Uterus (tissue), 4 donors: ENCODE results near the gene SMAD9. TPM values are rescaled to one million over a fixed set of nuclear protein-coding genes. Genes with fewer than 3 reads are reported as not detected.

Experiments
- DNase-seq, 2 donors: peaks; one replicate each; pipeline ENCODE4 v3.0.0-alpha.2; 2019 to 2020
- H3K27ac ChIP-seq, 2 donors: fragments of 200-600 bp; sonication (generic); 1 replicate in 1 of 2; 2 replicates in 1 of 2; pipeline ENCODE4 v1.5.1; 2016 to 2018
- H3K27me3 ChIP-seq, 2 donors: fragments of 200-600 bp; sonication (generic); one replicate each; pipeline ENCODE4 v1.5.1; 2018 to 2019; ENCODE audit warnings: control low read depth in 1 of 2
- H3K36me3 ChIP-seq, 2 donors: fragments of 200-600 bp; sonication (generic); one replicate each; pipeline ENCODE4 v1.5.1; 2019; ENCODE audit warnings: control low read depth in 1 of 2
- H3K4me1 ChIP-seq, 2 donors: fragments of 200-600 bp; sonication (generic); one replicate each; pipeline ENCODE4 v1.5.1; 2018 to 2019; ENCODE audit warnings: control low read depth in 1 of 2
- H3K4me3 ChIP-seq, 2 donors: fragments of 200-600 bp; sonication (generic); 1 replicate in 1 of 2; 2 replicates in 1 of 2; pipeline ENCODE4 v1.5.1; 2018 to 2019; ENCODE audit warnings: mild to moderate bottlenecking in 1 of 2
- H3K9me3 ChIP-seq, 2 donors: fragments of 200-600 bp; sonication (generic); one replicate each; pipeline ENCODE4 v1.5.1; 2019; ENCODE audit warnings: control low read depth in 1 of 2
- CTCF ChIP-seq, 4 experiments: fragments of 200-600 bp in 2 of 4; fragments of 450-650 bp in 2 of 4; sonication (generic) in 2 of 4; IDR thresholded peaks; one replicate each; pipeline ENCODE4 v1.5.1; 2016 to 2019; ENCODE audit warnings: antibody characterized with exemption in 4 of 4, mild to moderate bottlenecking in 2 of 4, moderate library complexity in 1 of 4
- POLR2A ChIP-seq, 2 donors: fragments of 450-650 bp; IDR thresholded peaks; one replicate each; pipeline ENCODE4 v1.6.1; 2016; ENCODE audit warnings: antibody characterized with exemption in 2 of 2, mild to moderate bottlenecking in 1 of 2, moderate library complexity in 1 of 2
- intact Hi-C: fragments of 100-400 bp; cut with DNase I; formaldehyde crosslinking; loops from one replicate; pipeline ENCODE4 v1.15.1; 2023; ENCODE audit warnings: low total_unique reads
- total RNA-seq, 4 donors: library from RNA; depleted of rRNA in 3 of 4; stranded (reverse); fragments of >200 nt in 3 of 4; gene quantifications; one replicate each; pipeline versions ENCODE4 v1.1.0 to v1.2.4, GENCODE V29; 2014 to 2023
- donor health status: DM: yes; HTN: yes; CAD: no.

SMAD9 gene
- total RNA-seq, 4 donors from 2014 or later, result 3.6 to 31.0 (median 23.9) TPM

DNA sequence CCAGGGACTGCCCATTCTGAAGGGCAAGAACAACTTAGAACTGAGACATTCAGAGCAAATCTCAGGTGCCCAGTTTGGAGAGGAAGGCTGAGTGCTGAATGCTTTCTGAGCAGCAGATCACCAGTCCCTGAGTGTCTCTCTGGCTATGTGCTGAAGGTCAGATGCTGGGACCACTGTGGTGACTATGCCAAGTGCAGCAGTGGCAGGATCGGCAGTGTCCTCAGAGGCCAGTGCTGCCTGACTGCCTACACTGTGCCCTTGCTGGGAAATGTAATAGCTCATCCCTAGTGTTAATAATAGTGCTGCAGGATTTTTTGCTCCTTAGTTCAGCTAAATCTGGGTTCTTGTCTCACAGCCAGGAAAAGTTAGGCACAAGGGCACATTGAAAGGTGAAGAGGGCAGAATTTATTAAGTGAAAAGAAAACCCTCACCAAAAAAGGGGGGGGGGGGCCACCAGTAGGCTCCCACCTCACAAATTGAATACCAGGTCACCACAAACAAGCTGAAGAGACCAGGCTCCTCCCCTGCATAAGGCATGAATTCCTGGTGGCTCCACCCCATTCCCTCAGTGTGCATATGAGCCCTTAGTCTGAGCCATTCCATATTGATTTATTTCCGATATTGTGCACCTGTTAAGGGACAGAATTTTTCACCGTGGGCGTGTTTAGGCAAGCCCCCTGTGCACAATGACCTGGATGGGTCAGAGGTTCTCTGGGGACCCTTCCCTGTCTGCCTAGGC, 82.5 kb downstream of the SMAD9 start:
- H3K36me3 ChIP-seq, result no peaks in the 10 kb centered on the region
- H3K27ac ChIP-seq, result no peak overlapping the region
- H3K27me3 ChIP-seq, result no peaks in the 10 kb centered on the region
- no peak for DNase-seq
- no peak for TF ChIP-seq CTCF (IDR thresholded peaks at IDR 0.05)
- TF ChIP-seq POLR2A (IDR thresholded peaks at IDR 0.05), result no peak
- no peak overlapping the region for H3K4me3 ChIP-seq
- no peaks in the 10 kb centered on the region for H3K4me1 ChIP-seq
- H3K9me3 ChIP-seq, result no peaks in the 10 kb centered on the region
- intact Hi-C loops, result no loop called here

DNA sequence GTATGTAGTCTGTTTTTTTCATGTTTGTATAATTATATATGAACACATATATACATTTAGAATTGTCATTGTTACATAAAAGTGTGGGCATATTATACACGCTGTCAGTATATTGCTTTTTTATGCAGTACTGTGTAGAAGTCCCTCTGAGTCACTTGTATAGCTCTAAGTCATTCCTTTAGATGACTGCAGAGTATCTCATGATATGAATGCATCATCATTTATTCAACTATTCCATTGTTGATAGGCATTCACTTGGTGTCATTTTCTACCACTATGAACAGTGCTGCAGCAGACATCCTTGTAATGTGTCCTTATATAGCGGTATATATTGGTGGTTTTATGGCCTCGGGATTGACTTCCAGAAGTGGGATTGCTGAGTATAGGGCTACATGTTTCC, 85.7 kb downstream of the SMAD9 start:
- no peaks in the 10 kb centered on the region for H3K4me1 ChIP-seq
- H3K27ac ChIP-seq, result no peak overlapping the region
- H3K27me3 ChIP-seq, result no peaks in the 10 kb centered on the region
- intact Hi-C loops, result no loop called here
- H3K9me3 ChIP-seq, result no peaks in the 10 kb centered on the region
- H3K36me3 ChIP-seq, result no peaks in the 10 kb centered on the region
- TF ChIP-seq POLR2A (IDR thresholded peaks at IDR 0.05) (no peak), CTCF (IDR thresholded peaks at IDR 0.05) (no peak)
- no peak for DNase-seq
- H3K4me3 ChIP-seq, result no peak overlapping the region

DNA sequence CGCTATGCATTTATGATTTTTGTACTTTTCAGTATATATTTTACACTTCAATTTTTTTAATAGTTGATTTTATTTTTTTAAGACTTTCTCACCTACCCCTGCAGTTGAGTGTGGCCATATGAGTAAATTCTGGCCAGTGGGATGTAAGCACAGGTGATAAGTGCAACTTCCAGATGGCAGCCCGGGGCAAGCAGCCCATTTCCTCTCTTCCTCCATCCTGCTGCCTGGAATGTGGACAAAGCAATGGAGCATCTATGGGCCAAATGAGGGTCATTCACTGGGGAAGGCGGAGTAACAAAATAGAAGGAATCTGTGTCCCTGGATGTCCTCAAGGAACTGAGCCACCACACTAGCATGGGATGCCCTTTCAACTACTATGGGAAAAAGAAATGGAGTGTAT, 88.7 kb downstream of the SMAD9 start:
- TF ChIP-seq POLR2A (IDR thresholded peaks at IDR 0.05) (no peak), CTCF (IDR thresholded peaks at IDR 0.05) (no peak)
- intact Hi-C loops, result no loop called here
- H3K4me3 ChIP-seq, result no peak overlapping the region
- H3K4me1 ChIP-seq, result no peaks in the 10 kb centered on the region
- H3K36me3 ChIP-seq, result no peaks in the 10 kb centered on the region
- H3K27me3 ChIP-seq, result no peaks in the 10 kb centered on the region
- no peak overlapping the region for H3K27ac ChIP-seq
- DNase-seq, result no peak
- H3K9me3 ChIP-seq, result no peaks in the 10 kb centered on the region

GRCh38 chr13:36829753-36830152, 90.3 kb downstream of the SMAD9 start:
- no peaks in the 10 kb centered on the region for H3K9me3 ChIP-seq
- no peaks in the 10 kb centered on the region for H3K4me1 ChIP-seq
- H3K27me3 ChIP-seq, result no peaks in the 10 kb centered on the region
- DNase-seq, result no peak
- TF ChIP-seq CTCF (IDR thresholded peaks at IDR 0.05) (no peak), POLR2A (IDR thresholded peaks at IDR 0.05) (no peak)
- no peak overlapping the region for H3K4me3 ChIP-seq
- H3K36me3 ChIP-seq, result no peaks in the 10 kb centered on the region
- H3K27ac ChIP-seq, result no peak overlapping the region
- intact Hi-C loops, result no loop called here

- Histone ChIP-seq H3K4me3 (no peak overlapping the region), H3K36me3 (no peaks in the 10 kb centered on the region), H3K4me1 (no peaks in the 10 kb centered on the region), H3K27ac (no peak overlapping the region), H3K27me3 (no peaks in the 10 kb centered on the region), H3K9me3 (no peaks in the 10 kb centered on the region)
- DNase-seq, result no peak
- no peak for TF ChIP-seq POLR2A (IDR thresholded peaks at IDR 0.05)
- intact Hi-C loops, result no loop called here
Measured at GRCh38 chr13:36822785-36823184, 97.3 kb downstream of the SMAD9 start.
